Fibroblast of villous mesenchyme (primary cell): ENCODE measurements around the gene AIRE. TPM values are rescaled to one million over a fixed set of nuclear protein-coding genes. Genes with fewer than 3 reads are reported as not detected.

Experiments
- DNase-seq: peaks from one replicate; pipeline ENCODE4 v3.0.0-alpha.2; 2010; ENCODE audit warnings: low read depth
- H3K4me3 ChIP-seq: 2 replicates; pipeline ENCODE4 v1.5.1; 2011; ENCODE audit warnings: low read depth, mild to moderate bottlenecking, low read length
- total RNA-seq: library from RNA; depleted of rRNA; stranded (reverse); fragments of >200 nt; gene quantifications from 2 replicates; pipeline ENCODE4 v1.2.3, GENCODE V29; 2012
- TF ChIP-seq, protein P1 (sequence below): IDR thresholded peaks from 2 replicates; pipeline ENCODE4 v1.5.1; 2012; ENCODE audit warnings: low read depth, mild to moderate bottlenecking, low read length; ENCODE audit not compliant: insufficient read depth

The AIRE gene
- total RNA-seq, 1 donor = not detected

DNA sequence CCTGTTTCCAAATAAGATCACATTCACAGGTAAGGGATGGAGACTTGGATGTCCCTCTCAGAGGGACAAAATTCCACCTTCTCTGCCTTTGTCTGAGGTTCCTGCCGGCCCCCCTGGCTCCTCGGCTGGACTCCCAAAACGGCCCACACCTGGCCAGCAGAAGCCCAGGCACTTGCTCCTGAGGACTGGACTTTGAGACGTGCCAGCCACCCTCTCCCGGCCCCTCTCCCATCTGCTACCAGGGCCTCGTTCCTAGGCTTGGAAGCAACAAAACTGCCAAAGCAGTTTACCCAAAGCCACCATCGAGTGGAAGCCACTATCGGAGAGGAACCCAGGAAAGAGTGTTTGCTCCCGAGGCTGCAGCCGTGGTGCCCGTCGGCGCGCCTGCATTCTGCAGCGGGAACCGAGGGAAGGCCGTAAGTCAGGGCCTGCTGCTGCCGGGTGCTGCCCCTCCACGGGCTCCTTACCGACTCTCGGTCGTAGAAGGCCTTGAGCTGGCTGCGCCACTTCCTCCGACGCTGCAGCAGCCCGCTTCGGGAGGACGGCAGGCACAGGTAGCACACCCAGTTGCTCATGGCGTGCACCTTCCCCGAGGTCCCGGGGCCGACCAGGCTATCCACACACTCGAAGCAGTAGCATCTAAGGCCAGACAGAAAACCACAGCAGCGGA, 27.5 kb upstream of the AIRE start:
- TF ChIP-seq, protein P1, sequence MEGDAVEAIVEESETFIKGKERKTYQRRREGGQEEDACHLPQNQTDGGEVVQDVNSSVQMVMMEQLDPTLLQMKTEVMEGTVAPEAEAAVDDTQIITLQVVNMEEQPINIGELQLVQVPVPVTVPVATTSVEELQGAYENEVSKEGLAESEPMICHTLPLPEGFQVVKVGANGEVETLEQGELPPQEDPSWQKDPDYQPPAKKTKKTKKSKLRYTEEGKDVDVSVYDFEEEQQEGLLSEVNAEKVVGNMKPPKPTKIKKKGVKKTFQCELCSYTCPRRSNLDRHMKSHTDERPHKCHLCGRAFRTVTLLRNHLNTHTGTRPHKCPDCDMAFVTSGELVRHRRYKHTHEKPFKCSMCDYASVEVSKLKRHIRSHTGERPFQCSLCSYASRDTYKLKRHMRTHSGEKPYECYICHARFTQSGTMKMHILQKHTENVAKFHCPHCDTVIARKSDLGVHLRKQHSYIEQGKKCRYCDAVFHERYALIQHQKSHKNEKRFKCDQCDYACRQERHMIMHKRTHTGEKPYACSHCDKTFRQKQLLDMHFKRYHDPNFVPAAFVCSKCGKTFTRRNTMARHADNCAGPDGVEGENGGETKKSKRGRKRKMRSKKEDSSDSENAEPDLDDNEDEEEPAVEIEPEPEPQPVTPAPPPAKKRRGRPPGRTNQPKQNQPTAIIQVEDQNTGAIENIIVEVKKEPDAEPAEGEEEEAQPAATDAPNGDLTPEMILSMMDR = no peak
- H3K4me3 ChIP-seq = no peak overlapping the region
- DNase-seq = no peak

DNA sequence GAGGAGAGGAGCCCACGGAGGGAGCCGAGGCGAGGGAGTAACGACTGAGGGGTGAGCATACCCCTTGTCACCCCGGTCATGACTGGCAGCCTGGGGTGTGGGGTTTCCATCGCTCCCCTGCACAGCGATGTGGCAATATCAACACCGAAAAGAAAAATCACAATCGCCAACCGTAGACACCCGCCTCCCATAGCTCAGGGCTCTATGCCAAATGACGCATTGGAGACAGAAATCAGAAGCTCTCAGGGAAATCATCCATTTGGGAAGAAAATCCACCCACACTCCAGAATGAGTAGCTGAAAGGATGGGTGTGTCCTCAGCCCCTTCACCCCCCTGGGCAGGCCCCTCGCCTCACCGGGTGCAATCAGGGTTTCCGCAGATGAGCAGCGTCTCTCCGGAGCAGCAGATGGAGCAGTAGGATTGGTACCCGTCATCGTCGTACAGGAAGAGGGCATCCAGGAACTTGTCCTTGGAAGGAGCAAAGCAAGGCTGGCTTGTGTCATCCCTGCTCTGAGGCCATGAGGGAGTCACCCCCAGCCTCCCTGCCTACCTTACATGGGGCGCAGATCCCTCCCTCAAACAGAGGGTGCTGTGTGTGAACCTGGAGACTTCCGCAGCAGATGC, 26.5 kb upstream of the AIRE start:
- no peak for DNase-seq
- TF ChIP-seq, protein P1 = no peak
- H3K4me3 ChIP-seq = no peak overlapping the region

DNA sequence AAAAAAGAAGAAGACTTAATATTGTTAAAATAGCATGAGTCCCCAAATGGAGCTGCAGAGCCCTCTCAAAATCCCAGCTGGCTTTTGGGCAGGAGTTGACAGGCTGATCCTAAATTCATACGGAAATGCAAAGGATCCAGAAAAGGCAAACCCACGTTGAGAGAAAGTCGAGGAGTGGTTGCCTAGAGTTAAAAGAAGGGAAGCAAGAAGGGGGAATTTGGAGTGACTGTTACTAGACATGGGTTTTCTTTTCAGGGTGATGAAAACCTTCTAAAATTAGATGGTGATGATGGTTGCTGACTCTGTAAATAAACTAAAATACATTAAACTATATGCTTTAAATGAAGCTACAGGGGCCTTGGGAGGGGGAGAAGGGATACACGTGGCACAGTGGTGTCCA, 25.6 kb upstream of the AIRE start:
- TF ChIP-seq, protein P1 = no peak
- H3K4me3 ChIP-seq = no peak overlapping the region
- no peak for DNase-seq

DNA sequence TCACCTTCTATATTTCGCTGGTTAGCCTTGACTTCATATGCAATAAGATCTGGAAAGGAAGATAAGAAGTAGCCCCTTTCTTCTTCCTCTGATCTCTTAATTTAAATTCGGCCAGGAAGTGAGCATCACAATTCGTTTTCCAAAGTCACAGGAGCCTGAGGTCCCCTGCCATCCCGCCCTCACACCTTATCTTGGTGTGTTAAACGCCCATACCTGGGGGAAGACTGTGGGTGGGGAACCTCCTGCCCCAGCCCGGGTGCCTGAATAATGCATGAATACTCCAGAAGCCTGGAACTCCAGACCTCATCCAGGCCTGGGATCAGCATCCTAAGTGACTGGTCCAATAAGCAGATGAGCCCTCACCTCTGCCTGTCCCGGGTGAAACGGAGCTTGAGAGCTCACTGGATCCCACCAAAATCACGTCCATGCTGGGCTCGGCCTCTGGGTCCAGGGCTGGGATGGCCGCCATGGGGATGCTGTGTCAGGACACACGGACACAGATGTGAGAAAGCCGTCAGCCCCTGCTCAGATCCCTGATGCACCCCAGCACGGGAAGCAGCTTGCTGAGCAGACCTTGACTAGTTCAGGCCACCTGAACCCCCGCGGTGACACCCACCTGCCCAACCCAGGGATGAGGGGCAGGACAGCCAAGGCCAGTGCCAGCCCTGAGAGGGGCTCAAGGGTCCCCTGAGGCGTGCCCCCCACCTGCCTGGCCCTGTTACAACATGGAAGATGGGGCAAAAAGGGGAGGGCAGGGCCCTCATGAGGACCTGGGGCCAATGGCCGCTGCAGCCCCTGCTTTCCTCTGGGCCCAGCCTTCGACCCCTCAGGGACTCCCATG, 24.7 kb upstream of the AIRE start:
- no peak for DNase-seq

DNA sequence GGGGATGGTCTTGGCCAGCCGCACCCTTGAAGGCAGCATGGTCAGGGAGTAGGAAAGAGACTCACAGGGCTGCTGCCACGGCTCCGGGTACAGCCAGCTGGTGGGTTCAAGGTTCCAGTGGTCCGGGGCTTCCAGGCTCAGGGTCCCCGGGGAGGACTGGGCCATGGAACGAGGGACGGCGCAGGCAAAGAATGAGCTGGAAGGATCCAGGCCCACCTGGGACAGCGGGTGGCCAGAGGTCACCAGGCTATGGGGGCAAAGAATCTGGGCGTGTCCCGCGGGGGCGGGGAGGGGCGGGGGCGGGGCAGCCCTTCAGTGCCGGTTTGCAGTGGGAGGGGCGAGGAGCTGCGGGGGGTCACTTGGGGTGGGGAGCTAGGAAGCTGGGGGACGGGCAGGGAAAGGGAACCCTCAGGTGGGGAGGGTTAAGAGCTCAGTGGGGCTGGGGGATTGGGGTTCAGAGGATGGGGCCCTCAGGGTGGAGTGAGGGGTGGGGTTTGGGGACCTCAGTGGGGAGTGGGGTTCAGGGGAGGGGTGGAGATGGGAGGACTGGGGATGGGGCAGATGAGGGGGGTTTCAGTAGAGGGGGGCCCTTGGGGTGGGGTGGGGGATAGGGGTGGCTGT, 23.9 kb upstream of the AIRE start, which contains the start of gene DNMT3L:
DNMT3L (minus strand) TSS at position 223 of the 621 bp plus-strand sequence. CDS start 638 bp downstream, outside the sequence.
- no peak for DNase-seq
- TF ChIP-seq, protein P1 = no peak
- H3K4me3 ChIP-seq = no peak within 1 kb of the TSS

More for the DNA sequence above, 24.7 kb upstream of the AIRE start:
- TF ChIP-seq, protein P1 = no peak
- no peak overlapping the region for H3K4me3 ChIP-seq

DNA sequence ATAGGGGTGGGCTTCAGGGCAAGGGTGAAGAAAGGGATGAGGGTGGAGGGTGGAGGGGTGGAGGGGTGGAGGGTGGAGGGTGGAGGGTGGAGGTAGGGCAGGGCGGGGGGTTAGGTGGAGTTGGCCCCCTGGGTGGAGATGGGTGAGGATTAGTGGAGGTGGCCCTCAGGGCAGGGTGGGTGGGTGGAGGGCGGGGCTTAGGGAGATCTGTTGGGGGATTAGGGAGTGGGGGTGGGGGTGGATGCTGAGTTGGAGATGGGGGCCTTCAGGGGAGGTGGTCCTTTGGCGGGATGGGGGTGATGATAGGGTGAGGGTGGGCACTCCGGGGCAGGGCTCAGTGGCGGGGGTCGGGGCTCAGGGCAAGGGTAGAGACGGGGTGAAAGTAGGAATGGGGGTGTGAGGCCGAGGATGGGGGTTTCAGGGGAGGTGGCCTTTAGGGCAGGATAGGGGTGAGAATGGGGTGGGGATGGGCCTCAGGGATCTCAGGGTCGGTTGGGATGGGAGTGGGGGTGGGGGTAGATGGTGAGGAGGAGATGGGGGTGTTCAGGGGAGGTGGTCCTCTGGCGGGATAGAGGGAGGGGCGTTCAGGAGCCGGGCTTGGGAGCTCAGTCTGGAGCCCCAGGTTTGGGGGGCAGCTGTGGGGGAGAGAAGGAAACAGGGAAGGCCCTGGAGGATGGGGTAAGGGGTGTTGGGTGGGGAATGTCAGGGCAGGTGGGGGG, 23.2 kb upstream of the AIRE start:
- no peak for DNase-seq
- TF ChIP-seq, protein P1 = no peak
- H3K4me3 ChIP-seq = no peak overlapping the region
